ENCODE measurements around the gene METTL1.

DNA sequence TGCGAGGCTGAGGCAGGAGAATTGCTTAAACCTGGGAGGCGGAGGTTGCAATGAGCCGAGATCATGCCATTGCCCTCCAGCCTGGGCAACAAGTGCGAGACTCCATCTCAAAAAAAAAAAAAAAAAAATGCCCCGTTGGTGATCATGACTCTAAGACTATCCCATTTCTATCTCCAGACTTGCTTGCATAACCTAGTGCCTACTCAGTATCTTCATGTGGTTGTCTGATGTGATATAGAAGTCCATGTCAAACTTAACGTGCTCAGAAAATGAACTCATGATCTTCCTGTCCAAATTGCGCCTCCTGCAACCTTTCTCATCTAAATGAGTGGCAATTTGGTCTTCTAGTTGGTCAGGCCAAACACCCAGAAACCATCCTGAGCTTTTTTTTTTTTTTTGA lies 6.0 kb upstream of the METTL1 start:
- TF ChIP-seq, protein P1, sequence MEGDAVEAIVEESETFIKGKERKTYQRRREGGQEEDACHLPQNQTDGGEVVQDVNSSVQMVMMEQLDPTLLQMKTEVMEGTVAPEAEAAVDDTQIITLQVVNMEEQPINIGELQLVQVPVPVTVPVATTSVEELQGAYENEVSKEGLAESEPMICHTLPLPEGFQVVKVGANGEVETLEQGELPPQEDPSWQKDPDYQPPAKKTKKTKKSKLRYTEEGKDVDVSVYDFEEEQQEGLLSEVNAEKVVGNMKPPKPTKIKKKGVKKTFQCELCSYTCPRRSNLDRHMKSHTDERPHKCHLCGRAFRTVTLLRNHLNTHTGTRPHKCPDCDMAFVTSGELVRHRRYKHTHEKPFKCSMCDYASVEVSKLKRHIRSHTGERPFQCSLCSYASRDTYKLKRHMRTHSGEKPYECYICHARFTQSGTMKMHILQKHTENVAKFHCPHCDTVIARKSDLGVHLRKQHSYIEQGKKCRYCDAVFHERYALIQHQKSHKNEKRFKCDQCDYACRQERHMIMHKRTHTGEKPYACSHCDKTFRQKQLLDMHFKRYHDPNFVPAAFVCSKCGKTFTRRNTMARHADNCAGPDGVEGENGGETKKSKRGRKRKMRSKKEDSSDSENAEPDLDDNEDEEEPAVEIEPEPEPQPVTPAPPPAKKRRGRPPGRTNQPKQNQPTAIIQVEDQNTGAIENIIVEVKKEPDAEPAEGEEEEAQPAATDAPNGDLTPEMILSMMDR (IDR thresholded peaks at IDR 0.05; ENCODE audit: insufficient read depth, low read length, poor library complexity, severe bottlenecking), result no peak
- TF ChIP-seq EZH2phosphoT487 (conservative IDR thresholded peaks at IDR 0.05; ENCODE audit: low read length), result no peak

Measured in SU-DHL-6 (cell line).